Esophagus muscularis mucosa (tissue), 3 donors: Measurements from ENCODE around the gene CDCP2.

Source experiments
- POLR2A ChIP-seq: fragments of 450-650 bp; IDR thresholded peaks from one replicate; pipeline ENCODE4 v1.6.1; 2017; ENCODE audit warnings: antibody characterized with exemption, moderate library complexity, mild to moderate bottlenecking, low read depth
- POLR2AphosphoS5 ChIP-seq, 2 donors: sonication (generic); formaldehyde crosslinking; IDR thresholded peaks; one replicate each; pipeline ENCODE4 v1.6.1; 2017; ENCODE audit warnings: antibody characterized with exemption in 2 of 2
- TF ChIP-seq, protein P1 (sequence below), 3 experiments: fragments of 200-600 bp in 2 of 3; fragments of 450-650 bp in 1 of 3; sonication (generic) in 2 of 3; IDR thresholded peaks; one replicate each; pipeline ENCODE4 v1.5.1; 2017 to 2019; ENCODE audit warnings: antibody characterized with exemption in 3 of 3, mild to moderate bottlenecking in 2 of 3, moderate library complexity in 1 of 3

DNA sequence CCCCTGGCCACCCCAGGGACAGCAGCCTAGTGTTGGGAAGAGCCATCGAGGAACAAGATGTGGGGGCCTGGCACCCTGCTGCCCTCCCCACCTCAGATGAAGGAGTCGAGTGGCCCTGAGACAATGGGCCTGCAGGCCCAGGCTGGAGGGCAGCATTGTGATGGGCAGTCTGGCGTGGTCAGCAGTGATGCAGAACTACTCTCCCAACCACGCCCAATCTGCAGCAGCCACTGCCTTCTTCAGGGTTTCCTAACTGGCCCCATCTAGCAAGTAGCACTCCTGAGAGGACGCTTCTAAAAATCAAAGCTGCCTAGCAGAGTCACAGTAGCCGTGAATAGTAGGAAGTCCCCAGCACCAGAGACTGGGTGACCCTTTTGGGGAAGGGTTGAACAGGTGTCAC is 18.5 kb downstream of the CDCP2 start:
- TF ChIP-seq, protein P1, sequence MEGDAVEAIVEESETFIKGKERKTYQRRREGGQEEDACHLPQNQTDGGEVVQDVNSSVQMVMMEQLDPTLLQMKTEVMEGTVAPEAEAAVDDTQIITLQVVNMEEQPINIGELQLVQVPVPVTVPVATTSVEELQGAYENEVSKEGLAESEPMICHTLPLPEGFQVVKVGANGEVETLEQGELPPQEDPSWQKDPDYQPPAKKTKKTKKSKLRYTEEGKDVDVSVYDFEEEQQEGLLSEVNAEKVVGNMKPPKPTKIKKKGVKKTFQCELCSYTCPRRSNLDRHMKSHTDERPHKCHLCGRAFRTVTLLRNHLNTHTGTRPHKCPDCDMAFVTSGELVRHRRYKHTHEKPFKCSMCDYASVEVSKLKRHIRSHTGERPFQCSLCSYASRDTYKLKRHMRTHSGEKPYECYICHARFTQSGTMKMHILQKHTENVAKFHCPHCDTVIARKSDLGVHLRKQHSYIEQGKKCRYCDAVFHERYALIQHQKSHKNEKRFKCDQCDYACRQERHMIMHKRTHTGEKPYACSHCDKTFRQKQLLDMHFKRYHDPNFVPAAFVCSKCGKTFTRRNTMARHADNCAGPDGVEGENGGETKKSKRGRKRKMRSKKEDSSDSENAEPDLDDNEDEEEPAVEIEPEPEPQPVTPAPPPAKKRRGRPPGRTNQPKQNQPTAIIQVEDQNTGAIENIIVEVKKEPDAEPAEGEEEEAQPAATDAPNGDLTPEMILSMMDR (IDR thresholded peaks at IDR 0.05) = no peak
- TF ChIP-seq POLR2A = no peak
- no peak for TF ChIP-seq POLR2AphosphoS5 (IDR thresholded peaks at IDR 0.05)
